SK-N-MC (cell line): ENCODE measurements around the gene CXorf58.

Experiments
- EZH2 ChIP-seq: fragments of 200-600 bp; sonication (generic); IDR thresholded peaks from one replicate; pipeline ENCODE4 v1.6.1; 2017; ENCODE audit warnings: antibody characterized with exemption
- FOXP2 ChIP-seq: optimal IDR thresholded peaks from 2 replicates; pipeline ENCODE3; 2011; ENCODE audit warnings: mild to moderate bottlenecking, moderate library complexity; ENCODE audit not compliant: insufficient read depth; ENCODE audit errors: extremely low read length, control extremely low read depth
- POLR2AphosphoS5 ChIP-seq: IDR thresholded peaks from 2 replicates; pipeline ENCODE4 v1.6.1; 2012; ENCODE audit warnings: mild to moderate bottlenecking, low read depth, low read length, borderline replicate concordance

GRCh38 chrX:23900220-23900797 lies 7.5 kb upstream of the CXorf58 start:
- TF ChIP-seq EZH2: no peak
- TF ChIP-seq POLR2AphosphoS5: no peak
- no peak for TF ChIP-seq FOXP2
